K562 (cell line): Measurements from ENCODE around the gene LRRC39.

Source experiments
- EZH2 ChIP-seq: IDR thresholded peaks from 2 replicates; pipeline ENCODE4 v1.6.1; 2012; ENCODE audit warnings: low read depth, mild to moderate bottlenecking, inconsistent platforms, low read length, borderline replicate concordance
- GATAD2B ChIP-seq: fragments of 450-650 bp; IDR thresholded peaks from 2 replicates; pipeline ENCODE4 v1.6.1; 2017; ENCODE audit warnings: mild to moderate bottlenecking, borderline replicate concordance
- HDGF ChIP-seq: fragments of 450-650 bp; IDR thresholded peaks from 2 replicates; pipeline ENCODE4 v1.6.1; 2016
- JUND ChIP-seq, 2 experiments: IDR thresholded peaks; 2 replicates in 1 of 2; 3 replicates in 1 of 2; pipeline ENCODE4 v1.6.1; 2011; ENCODE audit warnings: borderline replicate concordance in 2 of 2, low read depth in 2 of 2, low read length in 2 of 2, improper control_type of control experiment in 1 of 2, missing biosample characterization in 1 of 2, missing genetic modification characterization in 1 of 2, missing genetic modification reagents in 1 of 2
- MTF1 ChIP-seq: fragments of 250-450 bp; sonication (Bioruptor Pico); IDR thresholded peaks from 2 replicates; pipeline ENCODE4 v1.9.0; 2021; ENCODE audit warnings: moderate library complexity, mild to moderate bottlenecking, inconsistent platforms, borderline replicate concordance
- POLR2AphosphoS2 ChIP-seq: IDR thresholded peaks from 2 replicates; pipeline ENCODE4 v1.6.1; 2012; ENCODE audit warnings: low read length, improper control_type of control experiment
- TF ChIP-seq, protein P1 (sequence below), 3 experiments: IDR thresholded peaks in 2 of 3; conservative IDR thresholded peaks in 1 of 3; 2 replicates each; pipeline ENCODE4 v1.5.1; 2011 to 2012; ENCODE audit warnings: low read length in 3 of 3, mild to moderate bottlenecking in 3 of 3, control low read depth in 2 of 3, improper control_type of control experiment in 1 of 3, inconsistent platforms in 1 of 3, low read depth in 1 of 3, mixed read lengths in 1 of 3, moderate library complexity in 1 of 3; ENCODE audit not compliant: insufficient read depth in 2 of 3

- TF ChIP-seq, protein P1, sequence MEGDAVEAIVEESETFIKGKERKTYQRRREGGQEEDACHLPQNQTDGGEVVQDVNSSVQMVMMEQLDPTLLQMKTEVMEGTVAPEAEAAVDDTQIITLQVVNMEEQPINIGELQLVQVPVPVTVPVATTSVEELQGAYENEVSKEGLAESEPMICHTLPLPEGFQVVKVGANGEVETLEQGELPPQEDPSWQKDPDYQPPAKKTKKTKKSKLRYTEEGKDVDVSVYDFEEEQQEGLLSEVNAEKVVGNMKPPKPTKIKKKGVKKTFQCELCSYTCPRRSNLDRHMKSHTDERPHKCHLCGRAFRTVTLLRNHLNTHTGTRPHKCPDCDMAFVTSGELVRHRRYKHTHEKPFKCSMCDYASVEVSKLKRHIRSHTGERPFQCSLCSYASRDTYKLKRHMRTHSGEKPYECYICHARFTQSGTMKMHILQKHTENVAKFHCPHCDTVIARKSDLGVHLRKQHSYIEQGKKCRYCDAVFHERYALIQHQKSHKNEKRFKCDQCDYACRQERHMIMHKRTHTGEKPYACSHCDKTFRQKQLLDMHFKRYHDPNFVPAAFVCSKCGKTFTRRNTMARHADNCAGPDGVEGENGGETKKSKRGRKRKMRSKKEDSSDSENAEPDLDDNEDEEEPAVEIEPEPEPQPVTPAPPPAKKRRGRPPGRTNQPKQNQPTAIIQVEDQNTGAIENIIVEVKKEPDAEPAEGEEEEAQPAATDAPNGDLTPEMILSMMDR (IDR thresholded peaks at IDR 0.05 in 2 of 3, conservative IDR thresholded peaks at IDR 0.05 in 1 of 3; ENCODE audit: insufficient read depth in 2 of 3, low read depth in 1 of 3, low read length in 3 of 3), result no peak
- TF ChIP-seq EZH2, result no peak
- no peak for TF ChIP-seq POLR2AphosphoS2
- no peak for TF ChIP-seq HDGF
- no peak for TF ChIP-seq JUND (IDR thresholded peaks at IDR 0.05; ENCODE audit: borderline replicate concordance, low read depth, low read length)
- TF ChIP-seq JUND (tag; IDR thresholded peaks at IDR 0.05; ENCODE audit: borderline replicate concordance, low read depth, low read length), result no peak
- no peak for TF ChIP-seq MTF1 (CRISPR knock-in tag)
- no peak for TF ChIP-seq GATAD2B
Observed at GRCh38 chr1:100206301-100206700, 28.2 kb upstream of the LRRC39 start.
